Epithelial cell of proximal tubule (primary cell): ENCODE measurements around the gene CSNK1E. TPM values are rescaled to one million over a fixed set of nuclear protein-coding genes. Genes with fewer than 3 reads are reported as not detected.
A peak's percentile ranks its signal among the peaks of the same experiment; 100 is the strongest.

Source experiments
- DNase-seq: peaks from one replicate; pipeline ENCODE4 v3.0.0-alpha.2; 2011; ENCODE audit warnings: low read depth
- H3K4me3 ChIP-seq: 2 replicates; pipeline ENCODE4 v1.5.1; 2011; ENCODE audit warnings: low read depth, mild to moderate bottlenecking, low read length
- CTCF ChIP-seq: conservative IDR thresholded peaks from 2 replicates; pipeline ENCODE4 v1.5.1; 2012; ENCODE audit warnings: low read depth, mild to moderate bottlenecking, low read length
- total RNA-seq: library from RNA; depleted of rRNA; stranded (reverse); fragments of >200 nt; gene quantifications from 2 replicates; pipeline ENCODE4 v1.2.3, GENCODE V29; 2015

Gene CSNK1E
- total RNA-seq, 1 donor from 2014 or later: 157 TPM

- no peak for TF ChIP-seq CTCF
- H3K4me3 ChIP-seq: no peak overlapping the region
- DNase-seq: no peak
Observed at GRCh38 chr22:38300946-38301345, 16.3 kb downstream of the CSNK1E start.

- no peak for TF ChIP-seq CTCF
- DNase-seq: no peak
- no peak overlapping the region for H3K4me3 ChIP-seq
Observed at GRCh38 chr22:38300197-38300945, 16.9 kb downstream of the CSNK1E start.

- TF ChIP-seq CTCF: no peak
- DNase-seq: no peak
- H3K4me3 ChIP-seq: no peak overlapping the region
Observed at GRCh38 chr22:38299770-38300102, 17.5 kb downstream of the CSNK1E start.

GRCh38 chr22:38298312-38299005 is 18.8 kb downstream of the CSNK1E start:
- H3K4me3 ChIP-seq: no peak overlapping the region
- TF ChIP-seq CTCF: peak; percentile 58
- DNase-seq: no peak

- no peak for DNase-seq
- H3K4me3 ChIP-seq: no peak overlapping the region
- no peak for TF ChIP-seq CTCF
Observed at GRCh38 chr22:38296372-38296771, 20.9 kb downstream of the CSNK1E start.

- no peak for TF ChIP-seq CTCF
- DNase-seq: no peak
- no peak overlapping the region for H3K4me3 ChIP-seq
Observed at GRCh38 chr22:38295863-38296262, 21.4 kb downstream of the CSNK1E start.

- TF ChIP-seq CTCF: no peak
- no peak for DNase-seq
Observed at GRCh38 chr22:38295339-38295738, 21.9 kb downstream of the CSNK1E start.

More at GRCh38 chr22:38295339-38295738, 21.9 kb downstream of the CSNK1E start:
- no peak overlapping the region for H3K4me3 ChIP-seq
